GM13976 (cell line): Measurements from ENCODE around the gene SASH1.

Experiments used
- DNase-seq: peaks from one replicate; pipeline ENCODE4 v3.0.0; 2012; ENCODE audit warnings: low spot score
- CTCF ChIP-seq: IDR thresholded peaks from 2 replicates; pipeline ENCODE4 v1.5.1; 2012; ENCODE audit warnings: borderline replicate concordance, mild to moderate bottlenecking; ENCODE audit not compliant: insufficient read depth; ENCODE audit errors: extremely low read depth, missing control alignments, control extremely low read depth
- in situ Hi-C: fragments of 300-500 bp; cut with MboI; formaldehyde crosslinking; loops from one replicate; pipeline ENCODE4 v1.12.0; 2022; ENCODE audit warnings: low sequenced_read_pairs, mixed read lengths, inconsistent platforms; ENCODE audit not compliant: unreplicated experiment

Gene SASH1

GRCh38 chr6:148570456-148570855, 227.8 kb downstream of the SASH1 start:
- TF ChIP-seq CTCF, result no peak
- in situ Hi-C loops, result no loop called here
- no peak for DNase-seq

- no peak for TF ChIP-seq CTCF
- in situ Hi-C loops, result no loop called here
- no peak for DNase-seq
Measured at GRCh38 chr6:148572676-148573335, 230.2 kb downstream of the SASH1 start.

- no peak for TF ChIP-seq CTCF
- DNase-seq, result no peak
- in situ Hi-C loops, result no loop called here
Measured at GRCh38 chr6:148573922-148574321, 231.3 kb downstream of the SASH1 start.

- in situ Hi-C loops, result loop anchor here (25.0 kb wide), 1 partner anchor 859 kb away; no protein-coding TSS in a partner anchor
- DNase-seq, result peak; percentile 76
- TF ChIP-seq CTCF, result peak; percentile 94
Measured at GRCh38 chr6:148577687-148578488, 235.2 kb downstream of the SASH1 start.

GRCh38 chr6:148578489-148578814, 235.8 kb downstream of the SASH1 start:
- DNase-seq, result no peak
- in situ Hi-C loops, result loop anchor here (25.0 kb wide), 1 partner anchor 859 kb away; no protein-coding TSS in a partner anchor
- TF ChIP-seq CTCF, result no peak

GRCh38 chr6:148578837-148579565, 236.4 kb downstream of the SASH1 start:
- in situ Hi-C loops, result loop anchor here (25.0 kb wide), 1 partner anchor 858 kb away; no protein-coding TSS in a partner anchor
- TF ChIP-seq CTCF, result no peak
- DNase-seq, result no peak
